Measurements from ENCODE around the gene PRPF40B.

DNA sequence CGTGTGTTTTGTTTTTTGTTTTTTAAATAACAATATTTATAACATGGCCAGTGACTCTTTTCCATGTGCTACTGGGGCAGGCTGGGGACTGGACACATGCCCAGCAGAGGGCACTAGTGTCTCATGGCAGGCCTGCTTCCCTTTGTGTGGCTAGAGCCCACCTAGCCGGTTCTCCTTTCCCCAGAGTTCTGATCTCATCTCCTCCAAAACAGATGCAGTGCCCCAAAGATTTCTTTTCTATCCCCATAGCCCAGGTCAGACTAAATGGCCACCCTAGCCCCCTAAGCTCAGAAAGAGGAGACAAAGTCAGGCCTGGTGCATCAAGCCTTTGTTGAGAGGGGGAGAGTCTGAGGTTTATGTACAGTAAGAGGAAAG, 21.2 kb downstream of the PRPF40B start:
- TF ChIP-seq POLR2A (IDR thresholded peaks at IDR 0.05; ENCODE audit: low read depth, low read length), result no peak
- TF ChIP-seq TAF1 (IDR thresholded peaks at IDR 0.05; ENCODE audit: low read depth, low read length), result no peak
- no peak for TF ChIP-seq PAX5 (IDR thresholded peaks at IDR 0.05; ENCODE audit: insufficient read depth, low read length, severe bottlenecking)

All from GM12891 (cell line).